Large intestine (tissue), 3 donors: Measurements from ENCODE around the gene APCDD1. TPM values are rescaled to one million over a fixed set of nuclear protein-coding genes. Genes with fewer than 3 reads are reported as not detected.

ENCODE experiments used
- DNase-seq, 2 donors: peaks; one replicate each; pipeline versions ENCODE4 v3.0.0 to v3.0.0-alpha.2; 2013
- H3K27ac ChIP-seq: one replicate; pipeline ENCODE4 v1.5.1; 2013; ENCODE audit warnings: low read length
- H3K27me3 ChIP-seq: 2 replicates; pipeline ENCODE4 v1.6.1; 2013; ENCODE audit warnings: low read length; ENCODE audit not compliant: control insufficient read depth, insufficient read depth
- H3K36me3 ChIP-seq: 2 replicates; pipeline ENCODE4 v1.6.1; 2013; ENCODE audit warnings: low read length; ENCODE audit not compliant: control insufficient read depth, insufficient read depth
- H3K4me1 ChIP-seq: one replicate; pipeline ENCODE4 v1.6.1; 2013; ENCODE audit warnings: low read length; ENCODE audit not compliant: control insufficient read depth, insufficient read depth
- H3K4me3 ChIP-seq: one replicate; pipeline ENCODE4 v1.5.1; 2013; ENCODE audit warnings: low read length
- H3K9me3 ChIP-seq: one replicate; pipeline ENCODE4 v1.6.1; 2013; ENCODE audit warnings: mild to moderate bottlenecking, low read depth, low read length, moderate library complexity; ENCODE audit not compliant: control insufficient read depth
- WGBS: methylation state at CpG from one replicate; pipeline ENCODE4 v1.1.5; 2013; ENCODE audit warnings: low lambda C conversion rate; ENCODE audit not compliant: insufficient coverage; 5-methylcytosine and 5-hydroxymethylcytosine counted together
- polyA plus RNA-seq: library from polyadenylated mRNA; unstranded; fragments of 120-200 nt; gene quantifications from one replicate; pipeline ENCODE4 v1.2.1, GENCODE V29; 2013

APCDD1 gene
- polyA plus RNA-seq, 1 donor: 4.1 TPM

GRCh38 chr18:10514601-10515000 lies 60.2 kb downstream of the APCDD1 start:
- Histone ChIP-seq H3K9me3 (no peaks in the 10 kb centered on the region), H3K36me3 (no peaks in the 10 kb centered on the region), H3K27ac (no peak overlapping the region), H3K4me3 (no peak overlapping the region), H3K27me3 (no peaks in the 10 kb centered on the region), H3K4me1 (no peaks in the 10 kb centered on the region)
- DNase-seq: no peak

- H3K27ac ChIP-seq: no peak overlapping the region
- WGBS: no CpG with 5 or more reads among the region's 4 CpGs
These were observed 61.0 kb downstream of the APCDD1 start for GRCh38 chr18:10515456-10515855.

GRCh38 chr18:10516078-10516477 lies 61.6 kb downstream of the APCDD1 start:
- Histone ChIP-seq H3K27ac (no peak overlapping the region), H3K4me3 (no peak overlapping the region), H3K36me3 (no peaks in the 10 kb centered on the region), H3K9me3 (no peaks in the 10 kb centered on the region), H3K27me3 (no peaks in the 10 kb centered on the region), H3K4me1 (no peaks in the 10 kb centered on the region)
- no peak for DNase-seq
- WGBS: 100% methylated on average over 1 of the region's 2 CpGs

More at GRCh38 chr18:10515456-10515855, 61.0 kb downstream of the APCDD1 start:
- no peak for DNase-seq
- Histone ChIP-seq H3K36me3 (no peaks in the 10 kb centered on the region), H3K4me1 (no peaks in the 10 kb centered on the region), H3K9me3 (no peaks in the 10 kb centered on the region), H3K27me3 (no peaks in the 10 kb centered on the region), H3K4me3 (no peak overlapping the region)

GRCh38 chr18:10518595-10519255 lies 64.3 kb downstream of the APCDD1 start:
- Histone ChIP-seq H3K27ac (no peak overlapping the region), H3K4me3 (no peak overlapping the region)
- no peak for DNase-seq

GRCh38 chr18:10519366-10519765 lies 64.9 kb downstream of the APCDD1 start:
- WGBS: 86% methylated on average over 1 of the region's 2 CpGs
- peaks cover 6% of the 10 kb centered on the region for H3K27me3 ChIP-seq
- no peaks in the 10 kb centered on the region for H3K36me3 ChIP-seq
- H3K9me3 ChIP-seq: no peaks in the 10 kb centered on the region
- no peak overlapping the region for H3K4me3 ChIP-seq
- H3K4me1 ChIP-seq: no peaks in the 10 kb centered on the region
- no peak for DNase-seq
- H3K27ac ChIP-seq: no peak overlapping the region

More at GRCh38 chr18:10518595-10519255, 64.3 kb downstream of the APCDD1 start:
- no peaks in the 10 kb centered on the region for H3K9me3 ChIP-seq
- peaks cover 6% of the 10 kb centered on the region for H3K27me3 ChIP-seq
- 85% methylated on average over 5 of the region's 12 CpGs for WGBS
- no peaks in the 10 kb centered on the region for H3K36me3 ChIP-seq
- H3K4me1 ChIP-seq: no peaks in the 10 kb centered on the region

- no peaks in the 10 kb centered on the region for H3K9me3 ChIP-seq
- H3K27ac ChIP-seq: no peak overlapping the region
- WGBS: 83% methylated on average over 1 of the region's 17 CpGs
- peak; percentile 68 to 77 for DNase-seq
- H3K4me1 ChIP-seq: no peaks in the 10 kb centered on the region
- no peaks in the 10 kb centered on the region for H3K36me3 ChIP-seq
- H3K27me3 ChIP-seq: peaks cover 6% of the 10 kb centered on the region
- H3K4me3 ChIP-seq: no peak overlapping the region
These were observed 65.8 kb downstream of the APCDD1 start for GRCh38 chr18:10519999-10520935.

- Histone ChIP-seq H3K36me3 (no peaks in the 10 kb centered on the region), H3K9me3 (no peaks in the 10 kb centered on the region), H3K4me3 (no peak overlapping the region), H3K27me3 (peaks cover 6% of the 10 kb centered on the region), H3K4me1 (no peaks in the 10 kb centered on the region), H3K27ac (no peak overlapping the region)
- no CpG with 5 or more reads among the region's 8 CpGs for WGBS
- no peak for DNase-seq
These were observed 67.1 kb downstream of the APCDD1 start for GRCh38 chr18:10521566-10521965.

- Histone ChIP-seq H3K36me3 (no peaks in the 10 kb centered on the region), H3K4me1 (no peaks in the 10 kb centered on the region), H3K4me3 (no peak overlapping the region), H3K9me3 (no peaks in the 10 kb centered on the region), H3K27me3 (peaks cover 6% of the 10 kb centered on the region), H3K27ac (no peak overlapping the region)
- no CpG with 5 or more reads among the region's 2 CpGs for WGBS
- no peak for DNase-seq
These were observed 68.1 kb downstream of the APCDD1 start for GRCh38 chr18:10522574-10522973.

- WGBS: no CpG with 5 or more reads among the region's 4 CpGs
- DNase-seq: no peak
- H3K4me3 ChIP-seq: no peak overlapping the region
- no peaks in the 10 kb centered on the region for H3K36me3 ChIP-seq
- no peak overlapping the region for H3K27ac ChIP-seq
- peaks cover 2% of the 10 kb centered on the region for H3K4me1 ChIP-seq
- H3K9me3 ChIP-seq: no peaks in the 10 kb centered on the region
- H3K27me3 ChIP-seq: peaks cover 6% of the 10 kb centered on the region
These were observed 69.1 kb downstream of the APCDD1 start for GRCh38 chr18:10523544-10523943.

- Histone ChIP-seq H3K4me1 (peaks cover 2% of the 10 kb centered on the region), H3K9me3 (no peaks in the 10 kb centered on the region), H3K36me3 (no peaks in the 10 kb centered on the region), H3K27ac (no peak overlapping the region), H3K4me3 (no peak overlapping the region), H3K27me3 (peaks cover 6% of the 10 kb centered on the region)
- WGBS: 64% methylated on average over 3 of the region's 11 CpGs
- no peak for DNase-seq
These were observed 70.3 kb downstream of the APCDD1 start for GRCh38 chr18:10524507-10525370.
